HCT116 (cell line): ENCODE results near the gene RASGRF1. TPM values are rescaled to one million over a fixed set of nuclear protein-coding genes. Genes with fewer than 3 reads are reported as not detected.

Experiments used
- ATAC-seq: fragments of 200-7000 bp; cut with Tn5 transposase; 2 replicates; pipeline ENCODE4 v1.9.1; 2020; ENCODE audit warnings: mild to moderate bottlenecking, moderate library complexity
- BruUV-seq: library from RNA; stranded (reverse); fragments of 400-500 nt; replicated peaks from 2 replicates; lab custom pipeline; 2021; lab: Mats Ljungman, UMichigan
- CTCF ChIA-PET: fragments of 300-600 bp; sonication (Branson Sonifier 250); formaldehyde crosslinking; loops from one replicate; lab custom pipeline; 2021; ENCODE audit warnings: antibody characterized with exemption; lab: Charles Lee
- POLR2A ChIA-PET: fragments of 300-600, 350-600 bp; sonication (Branson Sonifier 250); formaldehyde crosslinking; loops from one replicate; lab custom pipeline; 2021; ENCODE audit warnings: antibody characterized with exemption; lab: Charles Lee
- RAD21 ChIA-PET, 2 experiments: fragments of 300-600 bp; sonication (Branson Sonifier 250); formaldehyde crosslinking; loops; one replicate each; lab custom pipeline; 2023; ENCODE audit warnings: low total read pairs in 2 of 2; ENCODE audit not compliant: uncharacterized antibody in 2 of 2, unreplicated experiment in 2 of 2, low non-redundant PET in 1 of 2; lab: Charles Lee
- DNase-seq: peaks from one replicate; pipeline ENCODE4 v3.0.0-alpha.2; 2010; ENCODE audit warnings: low read depth, low spot score
- H2AFZ ChIP-seq: fragments of 200-600 bp; shearing (Covaris generic), sonication (generic); 2 replicates; pipeline ENCODE4 v1.6.1; 2017; ENCODE audit warnings: low read depth, mixed run types, mixed read lengths, antibody characterized with exemption, low read length; ENCODE audit not compliant: poor library complexity, severe bottlenecking
- H3K27ac ChIP-seq: 2 replicates; pipeline ENCODE4 v1.5.1; 2012; ENCODE audit warnings: low read depth, low read length
- H3K27me3 ChIP-seq: fragments of 200-600 bp; sonication (generic); 2 replicates; pipeline ENCODE4 v1.6.1; 2016; ENCODE audit warnings: mixed run types, low read length, mixed read lengths; ENCODE audit not compliant: insufficient read depth
- H3K36me3 ChIP-seq, 2 experiments: fragments of 200-500 bp in 1 of 2; fragments of 200-600 bp in 1 of 2; sonication (Bioruptor generic) in 1 of 2; sonication (generic) in 1 of 2; 2 replicates each; pipeline versions ENCODE4 v1.5.1 to v1.6.1; 2014 to 2016; ENCODE audit warnings: low read length in 2 of 2, inconsistent platforms in 1 of 2, mixed read lengths in 1 of 2, mixed run types in 1 of 2; ENCODE audit not compliant: insufficient read depth in 2 of 2, control insufficient read depth in 1 of 2
- H3K4me1 ChIP-seq, 2 experiments: fragments of 200-600 bp in 1 of 2; sonication (generic) in 1 of 2; 2 replicates each; pipeline versions ENCODE4 v1.5.1 to v1.6.1; 2012 to 2017; ENCODE audit warnings: low read length in 2 of 2, inconsistent platforms in 1 of 2, mild to moderate bottlenecking in 1 of 2, mixed read lengths in 1 of 2, mixed run types in 1 of 2, moderate library complexity in 1 of 2; ENCODE audit not compliant: insufficient read depth in 2 of 2, control insufficient read depth in 1 of 2
- H3K4me2 ChIP-seq: fragments of 200-600 bp; sonication (generic); 2 replicates; pipeline ENCODE4 v1.6.1; 2017; ENCODE audit warnings: mixed run types, low read length, mixed read lengths
- H3K4me3 ChIP-seq, 2 experiments: fragments of 200-600 bp in 1 of 2; sonication (generic) in 1 of 2; replicated peaks in 1 of 2; 2 replicates each; pipeline ENCODE4 v1.5.1; 2011 to 2016; ENCODE audit warnings: low read length in 2 of 2, control low read depth in 1 of 2, low read depth in 1 of 2, mild to moderate bottlenecking in 1 of 2, mixed read lengths in 1 of 2, mixed run types in 1 of 2
- H3K79me2 ChIP-seq: fragments of 200-600 bp; sonication (generic); 2 replicates; pipeline ENCODE4 v1.6.1; 2017; ENCODE audit warnings: mild to moderate bottlenecking, mixed run types, low read length, moderate library complexity, mixed read lengths; ENCODE audit not compliant: insufficient read depth
- H3K9ac ChIP-seq: fragments of 200-600 bp; sonication (generic); 2 replicates; pipeline ENCODE4 v1.6.1; 2016; ENCODE audit warnings: low read length, mixed read lengths
- H3K9me2 ChIP-seq: fragments of 200-600 bp; sonication (generic), shearing (Covaris generic); 2 replicates; pipeline ENCODE4 v1.6.1; 2017; ENCODE audit warnings: mixed run types, mild to moderate bottlenecking, moderate library complexity; ENCODE audit not compliant: insufficient read depth
- H3K9me3 ChIP-seq, 2 experiments: fragments of 200-500 bp in 1 of 2; fragments of 200-600 bp in 1 of 2; sonication (Bioruptor generic) in 1 of 2; sonication (generic) in 1 of 2; 2 replicates each; pipeline ENCODE4 v1.6.1; 2014 to 2017; ENCODE audit warnings: low read length in 2 of 2, mixed read lengths in 2 of 2, inconsistent platforms in 1 of 2, low read depth in 1 of 2, mild to moderate bottlenecking in 1 of 2, mixed run types in 1 of 2, moderate library complexity in 1 of 2; ENCODE audit not compliant: control insufficient read depth in 1 of 2, insufficient read depth in 1 of 2
- H4K20me1 ChIP-seq: fragments of 200-600 bp; sonication (generic), shearing (Covaris generic); 2 replicates; pipeline ENCODE4 v1.6.1; 2017; ENCODE audit warnings: mixed run types, mild to moderate bottlenecking, moderate library complexity; ENCODE audit not compliant: insufficient read depth
- CTCF ChIP-seq, 3 experiments: fragments of 200-600 bp in 1 of 3; sonication (generic) in 1 of 3; IDR thresholded peaks in 2 of 3; conservative IDR thresholded peaks in 1 of 3; 2 replicates each; pipeline ENCODE4 v1.5.1; 2012 to 2017; ENCODE audit warnings: low read depth in 2 of 3, low read length in 2 of 3, antibody characterized with exemption in 1 of 3, borderline replicate concordance in 1 of 3, control low read depth in 1 of 3, mild to moderate bottlenecking in 1 of 3, mixed read lengths in 1 of 3, mixed run types in 1 of 3, moderate library complexity in 1 of 3; ENCODE audit not compliant: insufficient read depth in 1 of 3
- EGR1 ChIP-seq: IDR thresholded peaks from 2 replicates; pipeline ENCODE4 v1.6.1; 2012; ENCODE audit warnings: low read depth
- FOSL1 ChIP-seq: IDR thresholded peaks from 2 replicates; pipeline ENCODE4 v1.6.1; 2012; ENCODE audit warnings: low read depth
- POLR2A ChIP-seq: IDR thresholded peaks from 2 replicates; pipeline ENCODE4 v1.7.0; 2011; ENCODE audit warnings: borderline replicate concordance; ENCODE audit not compliant: insufficient read depth, insufficient read length; ENCODE audit errors: extremely low read depth
- RAD21 ChIP-seq: IDR thresholded peaks from 2 replicates; pipeline ENCODE4 v1.6.1; 2012; ENCODE audit warnings: low read depth, mild to moderate bottlenecking
- SIN3A ChIP-seq: IDR thresholded peaks from 2 replicates; pipeline ENCODE4 v1.6.1; 2012; ENCODE audit warnings: low read depth
- SRF ChIP-seq: IDR thresholded peaks from 2 replicates; pipeline ENCODE4 v1.6.1; 2012; ENCODE audit warnings: low read depth
- TCF7L2 ChIP-seq: IDR thresholded peaks from 2 replicates; pipeline ENCODE4 v1.7.0; 2011; ENCODE audit warnings: borderline replicate concordance, inconsistent platforms; ENCODE audit not compliant: insufficient read depth, insufficient read length; ENCODE audit errors: extremely low read depth
- YY1 ChIP-seq: IDR thresholded peaks from 2 replicates; pipeline ENCODE4 v1.6.1; 2011; ENCODE audit warnings: low read length, low read depth, moderate library complexity, mild to moderate bottlenecking; ENCODE audit not compliant: insufficient replicate concordance; ENCODE audit errors: extremely low read depth
- intact Hi-C: fragments of 100-400 bp; cut with micrococcal nuclease; formaldehyde crosslinking; loops from 2 replicates; pipeline ENCODE4 v1.10.0; 2022
- total RNA-seq: library from RNA; stranded (reverse); gene quantifications from one replicate; pipeline ENCODE4 v1.2.1, GENCODE V29; 2021; ENCODE audit not compliant: unreplicated experiment

Gene RASGRF1
- total RNA-seq, 1 experiment from 2014 or later: 2.4 TPM

- peak overlapping the region; percentile 86 for H3K4me2 ChIP-seq
- no peaks in the 10 kb centered on the region for H3K36me3 ChIP-seq
- H3K9me2 ChIP-seq: no peaks in the 10 kb centered on the region
- BruUV-seq: no TSS peak
- no peak for ATAC-seq
- TF ChIP-seq TCF7L2 (no peak), POLR2A (no peak), YY1 (no peak), CTCF (IDR thresholded peaks at IDR 0.05 in 2 of 3, conservative IDR thresholded peaks at IDR 0.05 in 1 of 3; ENCODE audit: borderline replicate concordance in 1 of 3, insufficient read depth in 1 of 3, low read depth in 2 of 3, low read length in 2 of 3) (no peak), SRF (no peak), SIN3A (no peak)
- intact Hi-C loops: loop anchor here (10.0 kb wide), 1 partner anchor 249 kb away; no protein-coding TSS in a partner anchor
- no peaks in the 10 kb centered on the region for H3K27me3 ChIP-seq
- peak overlapping the region; percentile 49 for H3K9ac ChIP-seq
- ChIA-PET RAD21 (interaction anchor here in 1 of 2 experiments (0.6 kb wide), 1 partner anchor 63 kb away, joined by 4 read pairs; no protein-coding TSS in a partner anchor), POLR2A (interaction anchor here (1.2 kb wide), 1 partner anchor 181 kb away, joined by 4 read pairs; no protein-coding TSS in a partner anchor), CTCF (interaction anchor here (0.6 to 1.6 kb wide), 4 partner anchors 24 to 181 kb away, joined by 3 to 6 read pairs (median 6); no protein-coding TSS in a partner anchor)
- H3K4me3 ChIP-seq: peak overlapping the region; percentile 24 to 47
- H3K79me2 ChIP-seq: no peaks in the 10 kb centered on the region
- no peaks in the 10 kb centered on the region for H3K9me3 ChIP-seq
- H4K20me1 ChIP-seq: no peaks in the 10 kb centered on the region
- no peak for DNase-seq
- peaks cover 30 to 38% of the 10 kb centered on the region in 2 experiments for H3K4me1 ChIP-seq
- H2AFZ ChIP-seq: peak overlapping the region; percentile 16
- H3K27ac ChIP-seq: peak overlapping the region; percentile 79
Observed at GRCh38 chr15:79003896-79004295, 86.7 kb downstream of the RASGRF1 start.

GRCh38 chr15:79003301-79003700 lies 87.3 kb downstream of the RASGRF1 start:
- ChIA-PET POLR2A (no interaction called here), CTCF (interaction anchor here (1.6 to 2.0 kb wide), 2 partner anchors 181 kb away, joined by 6 read pairs; no protein-coding TSS in a partner anchor)
- H3K4me2 ChIP-seq: peak overlapping the region; percentile 86

More at GRCh38 chr15:79003301-79003700, 87.3 kb downstream of the RASGRF1 start:
- Histone ChIP-seq H3K79me2 (no peaks in the 10 kb centered on the region), H3K4me3 (peak overlapping the region; percentile 13 to 47; a peak in 3 of 4 replicates), H2AFZ (no peak overlapping the region), H3K27ac (peak overlapping the region; percentile 79; the same call in 1 of the 2 replicates), H3K9me3 (no peaks in the 10 kb centered on the region), H3K9me2 (no peaks in the 10 kb centered on the region), H4K20me1 (no peaks in the 10 kb centered on the region), H3K9ac (peak overlapping the region; percentile 49; the same call in 1 of the 2 replicates), H3K4me1 (peaks cover 30 to 38% of the 10 kb centered on the region in 2 experiments), H3K36me3 (no peaks in the 10 kb centered on the region), H3K27me3 (no peaks in the 10 kb centered on the region)
- DNase-seq (no peak), ATAC-seq (no peak)
- TF ChIP-seq EGR1 (no peak), FOSL1 (no peak), RAD21 (no peak), SRF (no peak)
- intact Hi-C loops: loop anchor here (10.0 kb wide), 1 partner anchor 248 kb away; no protein-coding TSS in a partner anchor
- RAD21 ChIA-PET: no interaction called here
- no TSS peak for BruUV-seq
